ENCODE measurements around the gene JUNB. TPM values are rescaled to one million over a fixed set of nuclear protein-coding genes. Genes with fewer than 3 reads are reported as not detected.

The JUNB gene
- total and polyA plus RNA-seq, 2 of the 4 experiments (the other 2 are of a cell fraction) = 20.8 to 109 TPM

DNA sequence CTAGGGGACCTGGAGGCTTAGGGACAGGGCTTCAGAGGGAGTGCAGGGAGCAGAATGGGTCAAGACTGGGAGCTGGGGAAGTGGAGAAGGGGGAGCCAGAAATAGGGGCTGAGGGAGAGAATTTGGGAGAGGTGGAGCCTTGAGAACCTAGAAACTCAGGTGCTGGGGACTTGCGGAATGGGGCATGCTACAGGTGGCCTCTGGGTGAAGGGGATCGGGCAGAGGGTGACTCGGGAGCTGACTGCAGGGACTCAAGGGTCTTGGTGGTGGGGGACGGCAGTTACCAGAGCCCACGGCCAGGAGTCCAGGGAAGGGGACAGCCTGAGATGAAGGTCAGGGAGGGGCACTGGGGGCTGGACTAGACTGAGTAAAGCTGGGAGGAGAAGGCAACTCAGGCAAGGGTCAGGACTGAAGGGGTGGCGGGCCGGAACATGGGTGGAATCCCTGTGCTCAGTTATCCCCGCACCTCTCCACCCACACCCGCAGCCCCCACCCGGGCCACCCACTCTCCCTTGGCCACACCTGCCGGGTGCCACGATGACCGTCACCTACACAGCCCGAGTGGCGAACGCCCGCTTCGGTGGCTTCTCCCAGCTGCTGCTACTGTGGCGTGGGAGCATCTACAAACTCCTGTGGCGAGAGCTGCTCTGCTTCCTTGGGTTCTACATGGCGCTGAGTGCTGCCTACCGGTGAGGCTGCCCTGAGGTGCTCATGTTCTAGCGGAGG lies 39.1 kb upstream of the JUNB start:
- ChIA-PET CTCF (no interaction called here), POLR2A (ENCODE audit: unreplicated experiment) (no interaction called here)
- no peak for TF ChIP-seq RAD21 (IDR thresholded peaks at IDR 0.05; ENCODE audit: low read length)
- no peak for TF ChIP-seq CEBPB (IDR thresholded peaks at IDR 0.05; ENCODE audit: low read depth, low read length)
- no peak for TF ChIP-seq RFX5 (IDR thresholded peaks at IDR 0.05; ENCODE audit: low read depth, low read length)
- TF ChIP-seq MAFK (IDR thresholded peaks at IDR 0.05; ENCODE audit: low read depth, low read length) = no peak
- no peak for TF ChIP-seq RCOR1 (IDR thresholded peaks at IDR 0.05; ENCODE audit: insufficient replicate concordance, low read length)
- no peak for TF ChIP-seq FOS (IDR thresholded peaks at IDR 0.05; ENCODE audit: low read depth, low read length)
- TF ChIP-seq, protein P1, sequence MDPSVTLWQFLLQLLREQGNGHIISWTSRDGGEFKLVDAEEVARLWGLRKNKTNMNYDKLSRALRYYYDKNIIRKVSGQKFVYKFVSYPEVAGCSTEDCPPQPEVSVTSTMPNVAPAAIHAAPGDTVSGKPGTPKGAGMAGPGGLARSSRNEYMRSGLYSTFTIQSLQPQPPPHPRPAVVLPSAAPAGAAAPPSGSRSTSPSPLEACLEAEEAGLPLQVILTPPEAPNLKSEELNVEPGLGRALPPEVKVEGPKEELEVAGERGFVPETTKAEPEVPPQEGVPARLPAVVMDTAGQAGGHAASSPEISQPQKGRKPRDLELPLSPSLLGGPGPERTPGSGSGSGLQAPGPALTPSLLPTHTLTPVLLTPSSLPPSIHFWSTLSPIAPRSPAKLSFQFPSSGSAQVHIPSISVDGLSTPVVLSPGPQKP (IDR thresholded peaks at IDR 0.05; ENCODE audit: borderline replicate concordance, low read depth, low read length) = no peak
- TF ChIP-seq NFE2L2 (IDR thresholded peaks at IDR 0.05; ENCODE audit: low read depth, low read length) = no peak
- TF ChIP-seq, protein P2, sequence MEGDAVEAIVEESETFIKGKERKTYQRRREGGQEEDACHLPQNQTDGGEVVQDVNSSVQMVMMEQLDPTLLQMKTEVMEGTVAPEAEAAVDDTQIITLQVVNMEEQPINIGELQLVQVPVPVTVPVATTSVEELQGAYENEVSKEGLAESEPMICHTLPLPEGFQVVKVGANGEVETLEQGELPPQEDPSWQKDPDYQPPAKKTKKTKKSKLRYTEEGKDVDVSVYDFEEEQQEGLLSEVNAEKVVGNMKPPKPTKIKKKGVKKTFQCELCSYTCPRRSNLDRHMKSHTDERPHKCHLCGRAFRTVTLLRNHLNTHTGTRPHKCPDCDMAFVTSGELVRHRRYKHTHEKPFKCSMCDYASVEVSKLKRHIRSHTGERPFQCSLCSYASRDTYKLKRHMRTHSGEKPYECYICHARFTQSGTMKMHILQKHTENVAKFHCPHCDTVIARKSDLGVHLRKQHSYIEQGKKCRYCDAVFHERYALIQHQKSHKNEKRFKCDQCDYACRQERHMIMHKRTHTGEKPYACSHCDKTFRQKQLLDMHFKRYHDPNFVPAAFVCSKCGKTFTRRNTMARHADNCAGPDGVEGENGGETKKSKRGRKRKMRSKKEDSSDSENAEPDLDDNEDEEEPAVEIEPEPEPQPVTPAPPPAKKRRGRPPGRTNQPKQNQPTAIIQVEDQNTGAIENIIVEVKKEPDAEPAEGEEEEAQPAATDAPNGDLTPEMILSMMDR (conservative IDR thresholded peaks at IDR 0.05; ENCODE audit: low read depth, low read length) = no peak
- TF ChIP-seq CHD1 (IDR thresholded peaks at IDR 0.05; ENCODE audit: low read depth, low read length) = no peak
- TF ChIP-seq, protein P3, sequence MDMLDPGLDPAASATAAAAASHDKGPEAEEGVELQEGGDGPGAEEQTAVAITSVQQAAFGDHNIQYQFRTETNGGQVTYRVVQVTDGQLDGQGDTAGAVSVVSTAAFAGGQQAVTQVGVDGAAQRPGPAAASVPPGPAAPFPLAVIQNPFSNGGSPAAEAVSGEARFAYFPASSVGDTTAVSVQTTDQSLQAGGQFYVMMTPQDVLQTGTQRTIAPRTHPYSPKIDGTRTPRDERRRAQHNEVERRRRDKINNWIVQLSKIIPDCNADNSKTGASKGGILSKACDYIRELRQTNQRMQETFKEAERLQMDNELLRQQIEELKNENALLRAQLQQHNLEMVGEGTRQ (IDR thresholded peaks at IDR 0.05; ENCODE audit: low read depth, low read length) = no peak
- TF ChIP-seq MXI1 (IDR thresholded peaks at IDR 0.05; ENCODE audit: borderline replicate concordance, low read depth, low read length) = no peak
- TF ChIP-seq BHLHE40 (IDR thresholded peaks at IDR 0.05; ENCODE audit: low read depth, low read length) = no peak
- Histone ChIP-seq H3K56ac (ENCODE audit: extremely low read depth, insufficient read depth, low read length) (no peak overlapping the region), H2AK9ac (replicated peaks; ENCODE audit: low read depth, low read length, poor library complexity) (no peak overlapping the region), H3K4me2 (ENCODE audit: low read depth, low read length) (no peak overlapping the region), H3K9ac (ENCODE audit: low read depth, low read length) (no peak overlapping the region), H3K9me1 (ENCODE audit: insufficient read depth, low read length) (no peaks in the 10 kb centered on the region), H4K20me1 (ENCODE audit: insufficient read depth, low read length) (no peaks in the 10 kb centered on the region), H3K23ac (ENCODE audit: low read depth, low read length) (no peak overlapping the region), H4K8ac (ENCODE audit: low read depth in 2 of 2, low read length in 2 of 2) (no peak overlapping the region), H3K27me3 (ENCODE audit: control insufficient read depth, insufficient read depth, low read length) (peaks cover 26% of the 10 kb centered on the region), H2BK15ac (ENCODE audit: low read depth, low read length) (no peak overlapping the region), H2BK5ac (ENCODE audit: low read depth, low read length, poor library complexity, severe bottlenecking) (no peak overlapping the region), H3K79me1 (ENCODE audit: low read depth in 1 of 2, low read length in 2 of 2) (no peaks in the 10 kb centered on the region; a peak in 1 of 4 replicates), H3K36me3 (ENCODE audit: control insufficient read depth, insufficient read depth, low read length) (peaks cover 7% of the 10 kb centered on the region), H3K4me1 (ENCODE audit: control insufficient read depth, insufficient read depth, low read length) (peaks cover 3% of the 10 kb centered on the region; the same call in 1 of the 2 replicates), H3K9me3 (ENCODE audit: control insufficient read depth, insufficient read depth, low read length) (peaks cover 5% of the 10 kb centered on the region; the same call in 1 of the 2 replicates), H3K14ac (replicated peaks; ENCODE audit: low read depth, low read length) (no peak overlapping the region), H2AK5ac (ENCODE audit: low read depth, low read length) (no peak overlapping the region), H2BK120ac (ENCODE audit: low read depth, low read length) (no peak overlapping the region), H3K27ac (ENCODE audit: insufficient read depth, low read length) (no peak overlapping the region), H4K5ac (ENCODE audit: low read depth, low read length) (no peak overlapping the region), H3K4me3 (ENCODE audit: insufficient read depth, low read depth, low read length) (no peak overlapping the region), H2AFZ (replicated peaks; ENCODE audit: low read length, poor library complexity) (no peak overlapping the region), H2BK20ac (ENCODE audit: low read depth, low read length) (no peak overlapping the region), H4K91ac (ENCODE audit: insufficient read depth, low read depth, low read length) (no peak overlapping the region), H3K18ac (ENCODE audit: low read depth, low read length) (no peak overlapping the region), H3K4ac (ENCODE audit: low read depth, low read length) (no peak overlapping the region)
- DNase-seq (no peak), ATAC-seq (ENCODE audit: low read depth) (no peak)
- in situ Hi-C loops (cut with MboI; ENCODE audit: low sequenced_read_pairs) = no loop called here
- dilution Hi-C loops (cut with HindIII; ENCODE audit: low sequenced_read_pairs, unreplicated experiment) = no loop called here
- WGBS, 2 experiments (ENCODE audit: extremely low coverage in 2 of 2, insufficient read length in 1 of 2) = 75% methylated on average over 5 of the region's 23 CpGs; no CpG with 5 or more reads in 1 of the 2 experiments
- no TSS peak for BruUV-seq (replicated peaks)
- intact Hi-C loops (cut with micrococcal nuclease) = no loop called here

Data from IMR-90 (cell line).